Measurements from ENCODE around the gene COL13A1.

Gene COL13A1

DNA sequence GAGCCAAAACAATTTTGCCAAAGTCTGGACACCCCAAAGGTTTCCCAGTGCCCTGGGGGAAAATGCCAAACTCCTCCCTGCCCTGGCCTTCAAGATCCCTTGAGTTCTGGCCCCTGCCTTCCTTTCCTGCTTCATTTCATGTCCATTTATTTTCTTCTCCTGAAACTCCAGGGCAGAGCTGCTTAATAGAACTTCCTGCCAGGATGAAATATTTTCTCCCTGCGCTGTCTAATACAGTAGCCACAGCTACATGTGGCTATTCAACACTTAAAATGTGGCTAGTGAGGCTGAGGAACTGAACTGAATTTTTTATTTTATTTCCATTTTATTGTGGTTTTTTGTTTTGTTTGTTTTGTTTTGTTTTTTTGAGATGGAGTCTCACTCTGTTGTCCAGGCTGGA is 49.6 kb downstream of the COL13A1 start:
- ATAC-seq, result peak; percentile 25; the same call in 2 of the 3 replicates
- no peak for TF ChIP-seq ARNTL (CRISPR knock-in tag; IDR thresholded peaks at IDR 0.05; ENCODE audit: borderline replicate concordance, low read depth)

DNA sequence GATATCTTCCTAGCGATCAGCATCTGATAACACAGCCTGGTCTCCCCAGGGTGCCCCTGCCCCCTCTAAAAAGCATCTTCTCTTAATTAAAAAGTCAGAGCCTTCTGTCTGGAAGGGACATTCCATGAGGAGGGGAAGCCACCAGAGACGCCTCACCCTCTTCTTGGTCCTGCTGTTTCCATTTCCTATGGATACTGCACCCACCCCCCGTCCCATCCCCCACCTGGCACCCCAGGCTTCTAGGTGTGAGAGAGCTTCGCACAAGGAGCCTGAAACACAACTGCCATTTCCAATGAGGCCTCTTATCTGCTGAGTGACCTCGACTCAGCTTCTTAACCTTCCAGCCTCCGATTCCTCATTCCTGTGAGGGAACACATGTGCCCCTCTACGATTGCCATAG is 51.4 kb downstream of the COL13A1 start:
- no peak for ATAC-seq
- TF ChIP-seq TCF4 (CRISPR knock-in tag; IDR thresholded peaks at IDR 0.05; ENCODE audit: borderline replicate concordance) (no peak), ISL1 (CRISPR knock-in tag; IDR thresholded peaks at IDR 0.05) (no peak), ZFP3 (CRISPR knock-in tag; IDR thresholded peaks at IDR 0.05) (no peak), ZNF8 (CRISPR knock-in tag; IDR thresholded peaks at IDR 0.05) (no peak), TOX (CRISPR knock-in tag; IDR thresholded peaks at IDR 0.05; ENCODE audit: borderline replicate concordance) (no peak), BACH2 (CRISPR knock-in tag; IDR thresholded peaks at IDR 0.05; ENCODE audit: borderline replicate concordance) (no peak), GLIS3 (CRISPR knock-in tag; IDR thresholded peaks at IDR 0.05) (no peak), CSDC2 (CRISPR knock-in tag; IDR thresholded peaks at IDR 0.05) (no peak), ARNTL (CRISPR knock-in tag; IDR thresholded peaks at IDR 0.05; ENCODE audit: borderline replicate concordance, low read depth) (no peak), SNAI2 (CRISPR knock-in tag; IDR thresholded peaks at IDR 0.05) (no peak), PPARA (CRISPR knock-in tag; IDR thresholded peaks at IDR 0.05; ENCODE audit: borderline replicate concordance) (no peak)
- TF ChIP-seq, protein P1, sequence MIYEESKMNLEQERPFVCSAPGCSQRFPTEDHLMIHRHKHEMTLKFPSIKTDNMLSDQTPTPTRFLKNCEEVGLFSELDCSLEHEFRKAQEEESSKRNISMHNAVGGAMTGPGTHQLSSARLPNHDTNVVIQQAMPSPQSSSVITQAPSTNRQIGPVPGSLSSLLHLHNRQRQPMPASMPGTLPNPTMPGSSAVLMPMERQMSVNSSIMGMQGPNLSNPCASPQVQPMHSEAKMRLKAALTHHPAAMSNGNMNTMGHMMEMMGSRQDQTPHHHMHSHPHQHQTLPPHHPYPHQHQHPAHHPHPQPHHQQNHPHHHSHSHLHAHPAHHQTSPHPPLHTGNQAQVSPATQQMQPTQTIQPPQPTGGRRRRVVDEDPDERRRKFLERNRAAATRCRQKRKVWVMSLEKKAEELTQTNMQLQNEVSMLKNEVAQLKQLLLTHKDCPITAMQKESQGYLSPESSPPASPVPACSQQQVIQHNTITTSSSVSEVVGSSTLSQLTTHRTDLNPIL (CRISPR knock-in tag; IDR thresholded peaks at IDR 0.05; ENCODE audit: low read depth), result no peak
- TF ChIP-seq, protein P2, sequence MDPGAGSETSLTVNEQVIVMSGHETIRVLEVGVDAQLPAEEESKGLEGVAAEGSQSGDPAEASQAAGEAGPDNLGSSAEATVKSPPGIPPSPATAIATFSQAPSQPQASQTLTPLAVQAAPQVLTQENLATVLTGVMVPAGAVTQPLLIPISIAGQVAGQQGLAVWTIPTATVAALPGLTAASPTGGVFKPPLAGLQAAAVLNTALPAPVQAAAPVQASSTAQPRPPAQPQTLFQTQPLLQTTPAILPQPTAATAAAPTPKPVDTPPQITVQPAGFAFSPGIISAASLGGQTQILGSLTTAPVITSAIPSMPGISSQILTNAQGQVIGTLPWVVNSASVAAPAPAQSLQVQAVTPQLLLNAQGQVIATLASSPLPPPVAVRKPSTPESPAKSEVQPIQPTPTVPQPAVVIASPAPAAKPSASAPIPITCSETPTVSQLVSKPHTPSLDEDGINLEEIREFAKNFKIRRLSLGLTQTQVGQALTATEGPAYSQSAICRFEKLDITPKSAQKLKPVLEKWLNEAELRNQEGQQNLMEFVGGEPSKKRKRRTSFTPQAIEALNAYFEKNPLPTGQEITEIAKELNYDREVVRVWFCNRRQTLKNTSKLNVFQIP (CRISPR knock-in tag; IDR thresholded peaks at IDR 0.05; ENCODE audit: borderline replicate concordance, low read depth), result no peak
- TF ChIP-seq, protein P3, sequence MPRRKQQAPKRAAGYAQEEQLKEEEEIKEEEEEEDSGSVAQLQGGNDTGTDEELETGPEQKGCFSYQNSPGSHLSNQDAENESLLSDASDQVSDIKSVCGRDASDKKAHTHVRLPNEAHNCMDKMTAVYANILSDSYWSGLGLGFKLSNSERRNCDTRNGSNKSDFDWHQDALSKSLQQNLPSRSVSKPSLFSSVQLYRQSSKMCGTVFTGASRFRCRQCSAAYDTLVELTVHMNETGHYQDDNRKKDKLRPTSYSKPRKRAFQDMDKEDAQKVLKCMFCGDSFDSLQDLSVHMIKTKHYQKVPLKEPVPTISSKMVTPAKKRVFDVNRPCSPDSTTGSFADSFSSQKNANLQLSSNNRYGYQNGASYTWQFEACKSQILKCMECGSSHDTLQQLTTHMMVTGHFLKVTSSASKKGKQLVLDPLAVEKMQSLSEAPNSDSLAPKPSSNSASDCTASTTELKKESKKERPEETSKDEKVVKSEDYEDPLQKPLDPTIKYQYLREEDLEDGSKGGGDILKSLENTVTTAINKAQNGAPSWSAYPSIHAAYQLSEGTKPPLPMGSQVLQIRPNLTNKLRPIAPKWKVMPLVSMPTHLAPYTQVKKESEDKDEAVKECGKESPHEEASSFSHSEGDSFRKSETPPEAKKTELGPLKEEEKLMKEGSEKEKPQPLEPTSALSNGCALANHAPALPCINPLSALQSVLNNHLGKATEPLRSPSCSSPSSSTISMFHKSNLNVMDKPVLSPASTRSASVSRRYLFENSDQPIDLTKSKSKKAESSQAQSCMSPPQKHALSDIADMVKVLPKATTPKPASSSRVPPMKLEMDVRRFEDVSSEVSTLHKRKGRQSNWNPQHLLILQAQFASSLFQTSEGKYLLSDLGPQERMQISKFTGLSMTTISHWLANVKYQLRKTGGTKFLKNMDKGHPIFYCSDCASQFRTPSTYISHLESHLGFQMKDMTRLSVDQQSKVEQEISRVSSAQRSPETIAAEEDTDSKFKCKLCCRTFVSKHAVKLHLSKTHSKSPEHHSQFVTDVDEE (CRISPR knock-in tag; IDR thresholded peaks at IDR 0.05), result no peak

GRCh38 chr10:69854511-69855345 is 53.0 kb downstream of the COL13A1 start:
- TF ChIP-seq OSR1 (CRISPR knock-in tag; IDR thresholded peaks at IDR 0.05) (no peak), TCF4 (CRISPR knock-in tag; IDR thresholded peaks at IDR 0.05; ENCODE audit: borderline replicate concordance) (no peak), RARB (CRISPR knock-in tag; IDR thresholded peaks at IDR 0.05) (no peak), PPARA (CRISPR knock-in tag; IDR thresholded peaks at IDR 0.05; ENCODE audit: borderline replicate concordance) (no peak), GLIS3 (CRISPR knock-in tag; IDR thresholded peaks at IDR 0.05) (no peak), CSRNP3 (CRISPR knock-in tag; IDR thresholded peaks at IDR 0.05) (no peak), CSDC2 (CRISPR knock-in tag; IDR thresholded peaks at IDR 0.05) (no peak), BACH2 (CRISPR knock-in tag; IDR thresholded peaks at IDR 0.05; ENCODE audit: borderline replicate concordance) (no peak), ZC3H10 (CRISPR knock-in tag; IDR thresholded peaks at IDR 0.05) (no peak), ZNF70 (CRISPR knock-in tag; IDR thresholded peaks at IDR 0.05) (no peak), ZFP30 (CRISPR knock-in tag; IDR thresholded peaks at IDR 0.05) (no peak), ARNTL (CRISPR knock-in tag; IDR thresholded peaks at IDR 0.05; ENCODE audit: borderline replicate concordance, low read depth) (no peak), ZNF8 (CRISPR knock-in tag; IDR thresholded peaks at IDR 0.05) (no peak), ZFP3 (CRISPR knock-in tag; IDR thresholded peaks at IDR 0.05) (no peak), TOX (CRISPR knock-in tag; IDR thresholded peaks at IDR 0.05; ENCODE audit: borderline replicate concordance) (no peak), ESRRG (CRISPR knock-in tag; IDR thresholded peaks at IDR 0.05) (no peak)
- TF ChIP-seq, protein P1 (CRISPR knock-in tag; IDR thresholded peaks at IDR 0.05; ENCODE audit: low read depth), result no peak
- TF ChIP-seq, protein P4, sequence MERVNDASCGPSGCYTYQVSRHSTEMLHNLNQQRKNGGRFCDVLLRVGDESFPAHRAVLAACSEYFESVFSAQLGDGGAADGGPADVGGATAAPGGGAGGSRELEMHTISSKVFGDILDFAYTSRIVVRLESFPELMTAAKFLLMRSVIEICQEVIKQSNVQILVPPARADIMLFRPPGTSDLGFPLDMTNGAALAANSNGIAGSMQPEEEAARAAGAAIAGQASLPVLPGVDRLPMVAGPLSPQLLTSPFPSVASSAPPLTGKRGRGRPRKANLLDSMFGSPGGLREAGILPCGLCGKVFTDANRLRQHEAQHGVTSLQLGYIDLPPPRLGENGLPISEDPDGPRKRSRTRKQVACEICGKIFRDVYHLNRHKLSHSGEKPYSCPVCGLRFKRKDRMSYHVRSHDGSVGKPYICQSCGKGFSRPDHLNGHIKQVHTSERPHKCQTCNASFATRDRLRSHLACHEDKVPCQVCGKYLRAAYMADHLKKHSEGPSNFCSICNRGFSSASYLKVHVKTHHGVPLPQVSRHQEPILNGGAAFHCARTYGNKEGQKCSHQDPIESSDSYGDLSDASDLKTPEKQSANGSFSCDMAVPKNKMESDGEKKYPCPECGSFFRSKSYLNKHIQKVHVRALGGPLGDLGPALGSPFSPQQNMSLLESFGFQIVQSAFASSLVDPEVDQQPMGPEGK (CRISPR knock-in tag; IDR thresholded peaks at IDR 0.05; ENCODE audit: borderline replicate concordance), result no peak
- TF ChIP-seq, protein P2 (CRISPR knock-in tag; IDR thresholded peaks at IDR 0.05; ENCODE audit: borderline replicate concordance, low read depth), result no peak
- ATAC-seq, result peak; percentile 79

Measured in SK-N-SH treated with all-trans-retinoic acid at 6 μM for 48 hours (cell line).